OCI-M2 (cell line): ENCODE measurements around the gene APOBEC3C.
"Not testable (repeated sequence)": the region's sequence is repeated elsewhere in the genome, so short reads cannot be mapped to it uniquely, and the experiment has no call there.

Source experiments
- DNase-seq: peaks from one replicate; lab custom pipeline; 2025; ENCODE audit not compliant: unreplicated experiment; lab: John Stamatoyannopoulos, UW

Gene APOBEC3C

DNA sequence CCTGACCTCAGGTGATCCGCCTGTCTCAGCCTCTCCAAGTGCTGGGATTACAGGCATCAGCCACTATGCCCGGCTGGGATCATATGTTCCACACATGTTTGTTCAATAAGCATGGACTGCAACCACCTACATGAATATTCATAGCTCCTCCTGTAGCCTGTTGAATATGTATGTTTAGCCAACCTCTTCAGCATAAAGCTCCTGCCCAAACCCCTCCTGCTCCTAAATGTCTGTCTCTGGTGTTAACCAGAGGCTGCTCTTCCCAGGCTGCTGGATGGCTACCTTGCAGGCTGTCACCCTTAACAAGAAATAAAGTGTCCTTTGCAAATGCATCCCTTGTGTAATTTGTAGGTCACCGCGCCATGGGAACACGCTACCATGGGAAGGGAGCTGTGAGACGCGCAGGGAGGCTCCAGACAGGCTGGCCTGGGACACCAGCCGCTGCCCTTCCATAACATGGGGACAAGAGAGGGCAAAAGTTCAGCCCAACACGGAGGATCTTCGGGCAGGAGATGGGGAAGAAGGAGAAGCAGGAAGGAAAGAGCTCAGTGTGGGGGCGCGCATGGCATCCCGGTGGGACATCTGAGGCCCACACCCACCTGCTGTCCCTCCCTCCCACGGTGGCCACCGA, 6.1 kb downstream of the APOBEC3C start:
- not testable (repeated sequence) for DNase-seq

- DNase-seq: no peak
Observed at GRCh38 chr22:39021552-39022250, 7.6 kb downstream of the APOBEC3C start.

- DNase-seq: no peak
Observed at GRCh38 chr22:39024519-39025308, 10.7 kb downstream of the APOBEC3C start.

DNA sequence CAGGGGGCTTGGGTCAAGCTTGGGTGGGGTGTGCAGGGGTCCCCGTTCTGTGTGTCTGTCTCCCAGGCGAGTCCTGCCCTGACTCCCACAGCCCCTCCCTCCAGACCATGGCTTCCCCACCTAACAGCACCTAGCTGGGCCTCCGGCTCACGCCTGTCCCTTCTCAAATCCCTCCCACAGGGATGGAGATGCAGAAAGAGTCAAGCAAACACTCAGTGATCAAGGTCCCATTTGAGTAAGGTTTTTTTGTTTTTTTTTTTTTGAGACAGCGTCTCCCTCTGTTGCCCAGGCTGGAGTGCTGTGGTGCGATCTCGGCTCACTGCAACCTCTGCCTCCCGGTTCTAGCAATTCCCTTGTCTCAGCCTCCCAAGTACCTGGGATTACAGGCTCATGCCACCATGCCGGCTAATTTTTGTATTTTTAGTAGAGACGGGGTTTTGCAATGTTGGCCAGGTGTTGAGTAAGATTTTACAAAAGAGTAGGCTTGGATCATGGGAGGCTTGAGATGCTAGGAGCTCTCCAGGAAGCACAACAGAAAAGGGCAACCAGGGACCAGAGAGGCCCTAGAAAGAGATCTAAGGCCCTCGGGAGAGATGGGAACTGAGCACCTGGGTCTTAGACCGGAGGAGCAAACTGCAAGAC, 12.6 kb downstream of the APOBEC3C start:
- DNase-seq: no peak

GRCh38 chr22:39027717-39028116, 13.7 kb downstream of the APOBEC3C start:
- no peak for DNase-seq

- DNase-seq: no peak
Observed at GRCh38 chr22:39028281-39028680, 14.2 kb downstream of the APOBEC3C start.

DNA sequence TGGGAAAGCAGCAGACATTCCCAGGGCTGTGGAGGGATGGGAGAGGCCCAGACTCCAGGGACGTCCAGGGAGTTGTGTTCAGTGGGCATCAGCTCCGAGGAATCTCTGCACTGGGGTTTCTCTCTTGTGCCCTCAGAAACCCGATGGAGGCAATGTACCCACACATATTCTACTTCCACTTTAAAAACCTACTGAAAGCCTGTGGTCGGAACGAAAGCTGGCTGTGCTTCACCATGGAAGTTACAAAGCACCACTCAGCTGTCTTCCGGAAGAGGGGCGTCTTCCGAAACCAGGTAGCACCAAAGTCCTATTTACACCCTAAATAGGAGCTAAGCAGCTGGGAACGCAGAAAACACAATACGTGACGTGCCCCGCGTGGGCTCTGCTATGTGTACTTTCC, 15.2 kb downstream of the APOBEC3C start:
- no peak for DNase-seq

- no peak for DNase-seq
Observed at GRCh38 chr22:39030705-39031104, 16.6 kb downstream of the APOBEC3C start.

GRCh38 chr22:39031434-39032295, 17.6 kb downstream of the APOBEC3C start:
- not testable (repeated sequence) for DNase-seq

DNA sequence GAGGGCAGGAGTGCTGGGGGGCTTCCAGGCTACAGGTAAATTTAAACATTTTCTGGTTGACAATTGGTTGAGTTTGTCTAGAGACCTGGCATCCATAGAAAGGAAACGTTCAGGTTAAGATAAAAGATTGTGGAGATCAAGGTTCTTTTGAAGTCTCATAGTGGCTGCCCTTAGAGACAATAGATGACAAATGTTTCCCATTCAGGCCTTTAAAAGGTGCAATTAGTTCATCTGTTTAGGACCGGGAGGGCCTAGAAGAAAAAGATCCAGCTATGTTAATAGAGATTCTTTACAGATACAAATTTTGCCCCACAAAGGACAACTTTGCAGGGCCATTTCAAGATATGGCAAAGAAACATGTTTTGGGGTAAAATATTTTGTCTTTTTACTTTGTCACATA, 23.0 kb downstream of the APOBEC3C start:
- DNase-seq: not testable (repeated sequence)

DNA sequence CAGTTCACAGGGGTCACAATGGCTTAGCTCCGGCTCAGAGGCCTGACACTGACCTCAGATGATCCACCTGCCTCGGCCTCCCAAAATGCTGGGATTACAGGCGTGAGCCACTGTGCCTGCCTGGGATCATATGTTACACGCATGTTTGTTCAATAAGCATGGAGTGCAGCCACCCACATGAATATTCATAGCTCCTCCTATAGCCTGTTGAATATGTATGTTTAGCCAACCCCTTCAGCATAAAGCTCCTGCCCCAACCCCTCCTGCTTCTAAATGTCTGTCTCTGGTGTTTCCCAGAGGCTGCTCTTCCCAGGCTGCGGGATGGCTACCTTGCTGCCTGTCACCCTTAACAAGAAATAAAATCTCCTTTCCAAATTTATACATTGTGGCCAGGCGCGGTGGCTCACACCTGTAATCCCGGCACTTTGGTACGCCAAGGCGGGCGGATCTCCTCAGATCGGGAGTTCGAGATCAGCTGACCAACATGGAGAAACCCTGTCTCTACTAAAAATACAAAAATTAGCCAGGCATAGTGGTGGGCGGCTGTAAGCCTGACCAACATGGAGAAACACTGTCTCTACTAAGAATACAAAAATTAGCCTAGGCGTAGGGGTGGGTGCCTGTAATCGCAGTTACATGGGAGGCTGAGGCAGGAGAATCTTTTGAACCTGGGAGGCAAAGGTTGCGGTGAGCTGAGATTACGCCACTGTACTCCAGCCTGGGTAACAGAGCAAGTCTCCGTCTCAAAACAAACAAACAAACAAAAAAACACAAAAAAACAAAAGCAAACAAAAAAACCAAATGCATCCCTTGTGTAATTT, 25.5 kb downstream of the APOBEC3C start:
- DNase-seq: no peak

- not testable (repeated sequence) for DNase-seq
Observed at GRCh38 chr22:39040155-39040537, 26.1 kb downstream of the APOBEC3C start.

- DNase-seq: not testable (repeated sequence)
Observed at GRCh38 chr22:39040538-39041296, 26.7 kb downstream of the APOBEC3C start, which contains the start of gene APOBEC3F. APOBEC3F (plus strand) TSS chr22:39040864; CDS start chr22:39040961, 97 bp downstream.

DNA sequence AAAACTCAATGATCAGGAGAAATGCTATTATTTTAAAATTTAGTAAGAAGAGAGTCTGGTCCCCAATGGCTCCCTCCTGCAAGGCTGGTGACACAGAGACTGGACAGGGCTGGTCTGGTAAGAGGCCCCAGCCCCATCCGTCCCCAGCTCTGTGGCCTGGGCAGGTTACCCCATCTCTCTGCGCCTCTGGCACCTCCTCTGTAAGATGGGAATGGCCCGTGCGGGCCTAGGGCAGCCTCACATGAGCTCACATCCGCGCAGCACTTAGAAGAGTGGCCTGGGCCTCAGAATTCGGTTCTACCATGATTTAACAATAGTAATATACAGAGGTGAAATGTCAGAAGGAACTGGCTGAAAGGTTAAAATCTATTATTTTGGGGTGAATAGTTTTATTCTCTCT, 27.9 kb downstream of the APOBEC3C start:
- DNase-seq: no peak

- not testable (repeated sequence) for DNase-seq
Observed at GRCh38 chr22:39043063-39043462, 29.0 kb downstream of the APOBEC3C start.

DNA sequence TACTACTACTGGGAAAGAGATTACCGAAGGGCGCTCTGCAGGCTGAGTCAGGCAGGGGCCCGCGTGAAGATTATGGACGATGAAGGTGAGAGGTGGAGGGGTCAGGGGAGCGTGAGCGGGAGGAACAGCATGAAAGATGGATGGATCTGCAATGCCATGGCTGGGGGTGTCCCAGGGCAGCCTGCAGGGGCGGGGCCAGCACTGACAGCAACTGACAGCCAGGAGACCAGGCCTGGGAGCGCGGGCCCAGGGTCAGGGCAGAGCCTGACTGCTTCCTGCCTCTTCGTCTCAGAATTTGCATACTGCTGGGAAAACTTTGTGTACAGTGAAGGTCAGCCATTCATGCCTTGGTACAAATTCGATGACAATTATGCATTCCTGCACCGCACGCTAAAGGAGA, 31.1 kb downstream of the APOBEC3C start:
- not testable (repeated sequence) for DNase-seq

- not testable (repeated sequence) for DNase-seq
Observed at GRCh38 chr22:39049486-39049885, 35.4 kb downstream of the APOBEC3C start.

- not testable (repeated sequence) for DNase-seq
Observed at GRCh38 chr22:39051844-39052495, 37.9 kb downstream of the APOBEC3C start.
